HepG2 (cell line): Measurements from ENCODE around the gene OSTF1. TPM values are rescaled to one million over a fixed set of nuclear protein-coding genes. Genes with fewer than 3 reads are reported as not detected.

ENCODE experiments used
- BCL3 ChIP-seq: sonication (generic); formaldehyde crosslinking; IDR thresholded peaks from 2 replicates; pipeline ENCODE4 v1.5.1; 2020; ENCODE audit warnings: mild to moderate bottlenecking, missing genetic modification reagents, moderate library complexity
- BRD4 ChIP-seq: sonication (generic); formaldehyde crosslinking; IDR thresholded peaks from 2 replicates; pipeline ENCODE4 v1.4.0; 2020; ENCODE audit warnings: missing genetic modification reagents
- FOSL1 ChIP-seq: sonication (generic); formaldehyde crosslinking; IDR thresholded peaks from 2 replicates; pipeline ENCODE4 v1.9.0; 2021; ENCODE audit warnings: missing genetic modification reagents, borderline replicate concordance
- IRF1 ChIP-seq: sonication (generic); formaldehyde crosslinking; IDR thresholded peaks from 2 replicates; pipeline ENCODE4 v1.4.0; 2020; ENCODE audit warnings: low read depth, mild to moderate bottlenecking, missing genetic modification reagents
- MED1 ChIP-seq: sonication (generic); formaldehyde crosslinking; IDR thresholded peaks from 2 replicates; pipeline ENCODE4 v1.4.0; 2020; ENCODE audit warnings: missing genetic modification reagents
- NFAT5 ChIP-seq: sonication (generic); formaldehyde crosslinking; IDR thresholded peaks from 2 replicates; pipeline ENCODE4 v1.4.0; 2020; ENCODE audit warnings: missing genetic modification reagents
- SAFB2 ChIP-seq: sonication (generic); formaldehyde crosslinking; IDR thresholded peaks from 2 replicates; pipeline ENCODE4 v1.5.1; 2020; ENCODE audit warnings: missing genetic modification reagents, low read depth, mild to moderate bottlenecking, borderline replicate concordance
- SP2 ChIP-seq: sonication (generic); formaldehyde crosslinking; IDR thresholded peaks from 2 replicates; pipeline ENCODE4 v1.5.1; 2020; ENCODE audit warnings: mild to moderate bottlenecking, missing genetic modification reagents
- SRY ChIP-seq: sonication (generic); formaldehyde crosslinking; IDR thresholded peaks from 2 replicates; pipeline ENCODE4 v1.8.0; 2022; ENCODE audit warnings: mild to moderate bottlenecking, missing genetic modification reagents
- TCF7 ChIP-seq: sonication (generic); IDR thresholded peaks from 2 replicates; pipeline ENCODE4 v1.6.1; 2016; ENCODE audit warnings: antibody characterized with exemption, low read depth
- ZBTB43 ChIP-seq: sonication (generic); formaldehyde crosslinking; conservative IDR thresholded peaks from 2 replicates; pipeline ENCODE4 v1.4.0; 2020; ENCODE audit warnings: missing genetic modification reagents
- ZNF446 ChIP-seq: sonication (generic); formaldehyde crosslinking; IDR thresholded peaks from 2 replicates; pipeline ENCODE4 v1.5.0; 2020; ENCODE audit warnings: mild to moderate bottlenecking, missing genetic modification reagents
- ZNF558 ChIP-seq: sonication (generic); formaldehyde crosslinking; IDR thresholded peaks from 2 replicates; pipeline ENCODE4 v1.9.0; 2022; ENCODE audit warnings: mild to moderate bottlenecking, missing genetic modification reagents, borderline replicate concordance
- ZNF691 ChIP-seq: sonication (generic); formaldehyde crosslinking; IDR thresholded peaks from 2 replicates; pipeline ENCODE4 v1.4.0; 2020; ENCODE audit warnings: missing genetic modification reagents, low read depth, mild to moderate bottlenecking, borderline replicate concordance
- ZNF773 ChIP-seq: sonication (generic); formaldehyde crosslinking; IDR thresholded peaks from 2 replicates; pipeline ENCODE4 v1.4.0; 2020; ENCODE audit warnings: missing genetic modification reagents, borderline replicate concordance
- ZNF839 ChIP-seq: sonication (generic); formaldehyde crosslinking; IDR thresholded peaks from 2 replicates; pipeline ENCODE4 v1.4.0; 2020; ENCODE audit warnings: missing genetic modification reagents, mild to moderate bottlenecking, borderline replicate concordance
- ZNF883 ChIP-seq: sonication (generic); formaldehyde crosslinking; IDR thresholded peaks from 2 replicates; pipeline ENCODE4 v1.5.1; 2020; ENCODE audit warnings: mild to moderate bottlenecking, missing genetic modification reagents; ENCODE audit errors: not compliant biosample characterization
- polyA plus RNA-seq, 8 experiments: library from polyadenylated mRNA; depleted of rRNA in 3 of 8; stranded (reverse) in 7 of 8; unstranded in 1 of 8; fragments of >200 nt; fragmentation: Illumina TruSeq in 4 of 8; extraction: Trizol in 4 of 8; gene quantifications; 2 replicates each; pipeline versions ENCODE4 v1.2.1 to v1.2.3, GENCODE V29; 2011 to 2016; ENCODE audit warnings: low read depth in 4 of 8, missing spikeins in 1 of 8, mixed read lengths in 1 of 8; ENCODE audit not compliant: insufficient read depth in 1 of 8
- total RNA-seq, 5 experiments: library from RNA; depleted of rRNA; stranded (reverse); fragments of >200 nt; fragmentation: Illumina TruSeq; extraction: Trizol; gene quantifications; 2 replicates each; pipeline ENCODE4 v1.2.3, GENCODE V29; 2016; ENCODE audit warnings: low read depth in 1 of 5

OSTF1 gene
- total and polyA plus RNA-seq, 2 of the 13 experiments (the other 11 are each of a cell fraction or from before 2014, with no cell fraction given), result 16.8 to 39.0 TPM

- TF ChIP-seq NFAT5 (CRISPR knock-in tag) (no peak), ZNF691 (CRISPR knock-in tag) (no peak; the same call in 1 of the 2 replicates), ZNF883 (CRISPR knock-in tag) (peak; percentile 44), ZNF446 (CRISPR knock-in tag) (no peak), ZNF773 (CRISPR knock-in tag) (0 out of 2 replicates have a peak, but pooled peaks have one; percentile 56), ZNF839 (CRISPR knock-in tag) (no peak), FOSL1 (CRISPR knock-in tag) (no peak), SP2 (CRISPR knock-in tag) (peak; percentile 34), SAFB2 (CRISPR knock-in tag) (no peak), SRY (CRISPR knock-in tag) (peak; percentile 72; the same call in 1 of the 2 replicates), ZNF558 (CRISPR knock-in tag) (0 out of 2 replicates have a peak, but pooled peaks have one; percentile 29), TCF7 (no peak), ZBTB43 (no peak), BCL3 (no peak), MED1 (CRISPR knock-in tag) (no peak; the same call in 1 of the 2 replicates), IRF1 (CRISPR knock-in tag) (no peak), BRD4 (CRISPR knock-in tag) (no peak)
These were observed at the start of gene OSTF1, which contains the start of gene NMRK1 (continued) for GRCh38 chr9:75087824-75088645.
